ENCODE results near the gene SPEM2. TPM values are rescaled to one million over a fixed set of nuclear protein-coding genes. Genes with fewer than 3 reads are reported as not detected.
A peak's percentile ranks its signal among the peaks of the same experiment; 100 is the strongest.

SPEM2 gene
- total RNA-seq, 1 experiment from 2014 or later: not detected

DNA sequence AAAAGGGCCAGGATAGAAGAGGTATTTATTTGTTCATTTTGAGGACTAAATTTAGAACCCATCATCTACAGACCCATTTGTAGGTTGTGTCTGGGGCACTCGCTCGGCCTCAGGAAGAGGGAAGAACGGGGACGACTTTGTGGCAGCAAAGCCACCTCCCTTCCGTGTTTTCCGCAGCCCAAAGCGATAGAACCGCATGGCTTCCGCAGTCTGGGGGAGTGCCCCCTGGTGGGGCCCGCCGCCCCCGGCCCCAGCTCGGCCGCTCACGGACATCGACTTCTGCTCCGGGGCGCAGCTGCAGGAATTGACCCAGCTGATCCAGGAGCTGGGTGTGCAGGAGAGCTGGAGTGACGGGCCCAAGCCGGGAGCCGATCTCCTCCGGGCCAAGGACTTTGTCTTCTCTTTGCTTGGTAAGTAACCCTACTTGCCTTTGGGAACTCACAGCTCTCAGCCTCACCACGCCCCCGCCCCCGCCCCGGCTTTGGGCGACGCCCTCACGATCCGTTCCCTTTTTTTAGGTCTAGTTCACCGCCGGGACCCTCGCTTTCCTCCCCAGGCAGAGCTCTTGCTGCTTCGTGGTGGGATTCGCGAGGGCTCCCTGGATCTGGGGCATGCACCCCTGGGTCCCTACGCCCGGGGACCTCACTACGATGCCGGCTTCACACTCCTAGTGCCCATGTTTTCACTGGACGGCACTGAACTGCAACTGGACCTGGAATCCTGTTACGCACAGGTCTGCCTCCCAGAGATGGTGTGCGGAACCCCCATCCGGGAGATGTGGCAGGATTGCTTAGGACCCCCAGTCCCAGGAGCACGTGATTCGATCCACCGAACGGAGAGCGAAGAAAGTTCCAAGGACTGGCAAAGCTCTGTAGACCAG lies 10.5 kb downstream of the SPEM2 start:
- Histone ChIP-seq H3K79me2 (ENCODE audit: insufficient read depth, low read length) (no peaks in the 10 kb centered on the region), H3K14ac (ENCODE audit: insufficient read depth, low read length) (peak overlapping the region; percentile 32; the same call in 1 of the 2 replicates), H3K27me3 (ENCODE audit: insufficient read depth, low read length) (peaks cover 7% of the 10 kb centered on the region), H4K91ac (ENCODE audit: insufficient read length, low read depth, low read length) (no peak overlapping the region), H2AFZ (ENCODE audit: low read length) (no peak overlapping the region), H4K20me1 (ENCODE audit: control insufficient read depth, insufficient read depth, insufficient read length) (no peaks in the 10 kb centered on the region), H4K8ac (replicated peaks; ENCODE audit: insufficient read length, low read depth, low read length) (no peak overlapping the region), H2BK20ac (ENCODE audit: low read depth, low read length, poor library complexity, severe bottlenecking) (no peak overlapping the region), H3K9ac (ENCODE audit: extremely low read depth, insufficient read length, low read length) (peak overlapping the region; percentile 29), H2BK12ac (ENCODE audit: insufficient read length, low read depth, low read length) (no peak overlapping the region), H3K79me1 (ENCODE audit: insufficient read depth, low read depth, low read length, poor library complexity, severe bottlenecking) (no peaks in the 10 kb centered on the region), H3K4me1 (ENCODE audit: insufficient read depth, low read length) (no peaks in the 10 kb centered on the region), H2BK5ac (ENCODE audit: insufficient read length, low read length) (no peak overlapping the region), H3K18ac (ENCODE audit: insufficient read length, low read depth, low read length) (peak overlapping the region; percentile 30), H3K23me2 (ENCODE audit: insufficient read length, low read depth, low read length, poor library complexity, severe bottlenecking) (peaks cover 33% of the 10 kb centered on the region), H3T11ph (ENCODE audit: low read length) (no peak overlapping the region), H3K56ac (ENCODE audit: insufficient read length, low read depth, low read length) (no peak overlapping the region), H2AK5ac (ENCODE audit: insufficient read length, low read length) (no peak overlapping the region), H3K23ac (ENCODE audit: insufficient read length, low read depth, low read length) (no peak overlapping the region), H3K9me3 (ENCODE audit: control insufficient read depth, low read depth, low read length) (no peaks in the 10 kb centered on the region), H2BK120ac (ENCODE audit: low read depth, low read length, poor library complexity, severe bottlenecking) (no peak overlapping the region), H3K27ac (ENCODE audit: insufficient read length, low read depth, low read length) (peak overlapping the region; percentile 3), H4K5ac (ENCODE audit: insufficient read length, low read depth, low read length) (no peak overlapping the region), H3K4me2 (ENCODE audit: insufficient read depth, insufficient read length, low read length) (peak overlapping the region; percentile 60), H3K4ac (ENCODE audit: low read depth, low read length) (no peak overlapping the region), H2BK15ac (ENCODE audit: low read depth, low read length) (no peak overlapping the region)
- H3K27me3 Mint-ChIP-seq (ENCODE audit: low read depth): peaks cover 24% of the 10 kb centered on the region
- H3K4me3 Mint-ChIP-seq: peak overlapping the region; percentile 77 to 89
- TF ChIP-seq CTCF (conservative IDR thresholded peaks at IDR 0.05): peak; percentile 29; the same call in 2 of the 3 replicates
- no peaks in the 10 kb centered on the region for H3K9me3 Mint-ChIP-seq
- DNase-seq: peak; percentile 91
- H3K27ac Mint-ChIP-seq: peak overlapping the region; percentile 85 to 98 (median 93); a peak in 6 of 7 replicates
- peaks cover 22 to 23% of the 10 kb centered on the region in 2 experiments for H3K4me1 Mint-ChIP-seq
- H3K36me3 Mint-ChIP-seq (ENCODE audit: insufficient read depth in 1 of 3, low read depth in 3 of 3): no peaks in the 10 kb centered on the region
- no CpG with 5 or more reads among the region's 49 CpGs for WGBS (ENCODE audit: extremely low coverage, insufficient read length, low lambda C conversion rate)
